NB4 (cell line): ENCODE measurements around the gene KRT82.

ENCODE experiments used
- DNase-seq: peaks from one replicate; pipeline ENCODE4 v3.0.0; 2010; ENCODE audit warnings: low read depth
- H3K4me3 ChIP-seq: one replicate; pipeline ENCODE4 v1.5.1; 2011; ENCODE audit warnings: mild to moderate bottlenecking, low read depth, low read length, moderate library complexity
- MAX ChIP-seq: IDR thresholded peaks from 2 replicates; pipeline ENCODE4 v1.6.1; 2011; ENCODE audit warnings: low read depth, low read length
- MYC ChIP-seq: IDR thresholded peaks from 2 replicates; pipeline ENCODE4 v1.6.1; 2011; ENCODE audit warnings: low read depth, low read length
- POLR2A ChIP-seq: IDR thresholded peaks from 2 replicates; pipeline ENCODE4 v1.6.1; 2011; ENCODE audit warnings: mild to moderate bottlenecking; ENCODE audit not compliant: insufficient read length; ENCODE audit errors: extremely low read depth
- TF ChIP-seq, protein P1 (sequence below): IDR thresholded peaks from one replicate; pipeline ENCODE4 v1.5.1; 2012; ENCODE audit warnings: low read depth, low read length

Gene KRT82

GRCh38 chr12:52423661-52424500 lies 17.7 kb upstream of the KRT82 start:
- no peak overlapping the region for H3K4me3 ChIP-seq
- no peak for DNase-seq
- TF ChIP-seq MAX (no peak), MYC (no peak), POLR2A (no peak)
- TF ChIP-seq, protein P1, sequence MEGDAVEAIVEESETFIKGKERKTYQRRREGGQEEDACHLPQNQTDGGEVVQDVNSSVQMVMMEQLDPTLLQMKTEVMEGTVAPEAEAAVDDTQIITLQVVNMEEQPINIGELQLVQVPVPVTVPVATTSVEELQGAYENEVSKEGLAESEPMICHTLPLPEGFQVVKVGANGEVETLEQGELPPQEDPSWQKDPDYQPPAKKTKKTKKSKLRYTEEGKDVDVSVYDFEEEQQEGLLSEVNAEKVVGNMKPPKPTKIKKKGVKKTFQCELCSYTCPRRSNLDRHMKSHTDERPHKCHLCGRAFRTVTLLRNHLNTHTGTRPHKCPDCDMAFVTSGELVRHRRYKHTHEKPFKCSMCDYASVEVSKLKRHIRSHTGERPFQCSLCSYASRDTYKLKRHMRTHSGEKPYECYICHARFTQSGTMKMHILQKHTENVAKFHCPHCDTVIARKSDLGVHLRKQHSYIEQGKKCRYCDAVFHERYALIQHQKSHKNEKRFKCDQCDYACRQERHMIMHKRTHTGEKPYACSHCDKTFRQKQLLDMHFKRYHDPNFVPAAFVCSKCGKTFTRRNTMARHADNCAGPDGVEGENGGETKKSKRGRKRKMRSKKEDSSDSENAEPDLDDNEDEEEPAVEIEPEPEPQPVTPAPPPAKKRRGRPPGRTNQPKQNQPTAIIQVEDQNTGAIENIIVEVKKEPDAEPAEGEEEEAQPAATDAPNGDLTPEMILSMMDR, result no peak

GRCh38 chr12:52423035-52423434 lies 16.9 kb upstream of the KRT82 start:
- no peak for DNase-seq
- H3K4me3 ChIP-seq, result no peak overlapping the region
- TF ChIP-seq POLR2A, result no peak
- TF ChIP-seq, protein P1, result no peak
- TF ChIP-seq MYC, result no peak
- no peak for TF ChIP-seq MAX

GRCh38 chr12:52419656-52420055 lies 13.5 kb upstream of the KRT82 start:
- DNase-seq, result no peak
- TF ChIP-seq, protein P1, result no peak
- TF ChIP-seq MYC (no peak), MAX (no peak), POLR2A (no peak)
- no peak overlapping the region for H3K4me3 ChIP-seq

- DNase-seq, result no peak
- TF ChIP-seq, protein P1, result no peak
- TF ChIP-seq POLR2A (no peak), MYC (no peak), MAX (no peak)
- H3K4me3 ChIP-seq, result no peak overlapping the region
Measured at GRCh38 chr12:52418576-52419110, 12.5 kb upstream of the KRT82 start.

- no peak overlapping the region for H3K4me3 ChIP-seq
- no peak for DNase-seq
- no peak for TF ChIP-seq POLR2A
- TF ChIP-seq, protein P1, result no peak
- TF ChIP-seq MAX, result no peak
- no peak for TF ChIP-seq MYC
Measured at GRCh38 chr12:52417740-52418139, 11.6 kb upstream of the KRT82 start.
